GM19035 (cell line): Measurements from ENCODE around the gene HRNR.
"Not testable (repeated sequence)": the region's sequence is repeated elsewhere in the genome, so short reads cannot be mapped to it uniquely, and the experiment has no call there.

Experiments used
- ATAC-seq: cut with Tn5 transposase; IDR thresholded peaks from one replicate; pipeline ENCODE4 v1.9.1; 2021; ENCODE audit not compliant: unreplicated experiment

Gene HRNR

GRCh38 chr1:152224093-152224492, at the start of gene HRNR:
HRNR (minus strand) TSS chr1:152224193; CDS start chr1:152223253, 940 bp downstream.
- no peak for ATAC-seq

- ATAC-seq = not testable (repeated sequence)
Observed at GRCh38 chr1:152256394-152256793, 32.4 kb upstream of the HRNR start.

GRCh38 chr1:152252157-152252556, 28.2 kb upstream of the HRNR start:
- no peak for ATAC-seq

- ATAC-seq = no peak
Observed at GRCh38 chr1:152251391-152251790, 27.4 kb upstream of the HRNR start.

GRCh38 chr1:152247316-152247715, 23.3 kb upstream of the HRNR start:
- no peak for ATAC-seq

- no peak for ATAC-seq
Observed at GRCh38 chr1:152244576-152245273, 20.7 kb upstream of the HRNR start.

GRCh38 chr1:152237093-152237492, 13.1 kb upstream of the HRNR start:
- ATAC-seq = no peak

GRCh38 chr1:152228831-152229230, 4.8 kb upstream of the HRNR start:
- ATAC-seq = no peak

- no peak for ATAC-seq
Observed at GRCh38 chr1:152227310-152227928, 3.4 kb upstream of the HRNR start.

GRCh38 chr1:152225678-152226077, 1.7 kb upstream of the HRNR start:
- ATAC-seq = no peak

- no peak for ATAC-seq
Observed at GRCh38 chr1:152220166-152221163, 3.5 kb downstream of the HRNR start.

GRCh38 chr1:152219438-152219837, 4.6 kb downstream of the HRNR start:
- ATAC-seq = not testable (repeated sequence)

- ATAC-seq = no peak
Observed at GRCh38 chr1:152218762-152219436, 5.1 kb downstream of the HRNR start.

- not testable (repeated sequence) for ATAC-seq
Observed at GRCh38 chr1:152215604-152216003, 8.4 kb downstream of the HRNR start.

GRCh38 chr1:152214911-152215310, 9.1 kb downstream of the HRNR start:
- ATAC-seq = not testable (repeated sequence)

GRCh38 chr1:152198982-152199381, 25.0 kb downstream of the HRNR start:
- ATAC-seq = no peak

- no peak for ATAC-seq
Observed at GRCh38 chr1:152197361-152197941, 26.5 kb downstream of the HRNR start.

GRCh38 chr1:152191711-152192110, 32.3 kb downstream of the HRNR start:
- ATAC-seq = no peak

GRCh38 chr1:152191260-152191659, 32.7 kb downstream of the HRNR start:
- ATAC-seq = no peak

GRCh38 chr1:152190589-152190988, 33.4 kb downstream of the HRNR start:
- ATAC-seq = no peak
